Cardiac fibroblast (primary cell): ENCODE data around the gene WDR7.
A peak's percentile ranks its signal among the peaks of the same experiment; 100 is the strongest.

Source experiments
- DNase-seq, 2 donors: peaks; one replicate each; pipeline versions ENCODE4 v3.0.0 to v3.0.0-alpha.2; 2010; ENCODE audit warnings: low read depth in 2 of 2
- H3K4me3 ChIP-seq, 2 donors: replicated peaks in 1 of 2; 1 replicate in 1 of 2; 2 replicates in 1 of 2; pipeline ENCODE4 v1.5.1; 2011; ENCODE audit warnings: low read depth in 2 of 2, low read length in 2 of 2, mild to moderate bottlenecking in 2 of 2, moderate library complexity in 1 of 2
- CTCF ChIP-seq: IDR thresholded peaks from one replicate; pipeline ENCODE4 v1.5.1; 2011; ENCODE audit warnings: low read depth, mild to moderate bottlenecking, low read length, inconsistent platforms

WDR7 gene

GRCh38 chr18:56988022-56988421 is 336.9 kb downstream of the WDR7 start:
- no peak for DNase-seq
- no peak for TF ChIP-seq CTCF

GRCh38 chr18:56990678-56991077 is 339.5 kb downstream of the WDR7 start:
- no peak for TF ChIP-seq CTCF
- DNase-seq: no peak
- H3K4me3 ChIP-seq: no peak overlapping the region

More at GRCh38 chr18:56988022-56988421, 336.9 kb downstream of the WDR7 start:
- no peak overlapping the region for H3K4me3 ChIP-seq

GRCh38 chr18:56992777-56993176 is 341.6 kb downstream of the WDR7 start:
- TF ChIP-seq CTCF: no peak
- DNase-seq: peak in 1 of 2 donors; percentile 5
- H3K4me3 ChIP-seq: no peak overlapping the region

GRCh38 chr18:56995579-56996188 is 344.5 kb downstream of the WDR7 start:
- no peak for TF ChIP-seq CTCF
- no peak overlapping the region for H3K4me3 ChIP-seq
- no peak for DNase-seq

- H3K4me3 ChIP-seq: no peak overlapping the region
- TF ChIP-seq CTCF: no peak
- no peak for DNase-seq
Measured at GRCh38 chr18:56997200-56997599, 346.0 kb downstream of the WDR7 start.

GRCh38 chr18:56999823-57000222 is 348.7 kb downstream of the WDR7 start:
- no peak for TF ChIP-seq CTCF
- H3K4me3 ChIP-seq: no peak overlapping the region
- DNase-seq: no peak

GRCh38 chr18:57002627-57003026 is 351.5 kb downstream of the WDR7 start:
- no peak overlapping the region for H3K4me3 ChIP-seq
- DNase-seq: no peak
- TF ChIP-seq CTCF: no peak
